NCI-H226 (cell line): ENCODE results near the gene ARHGEF19.
A peak's percentile ranks its signal among the peaks of the same experiment; 100 is the strongest.
"Not testable (repeated sequence)": the region's sequence is repeated elsewhere in the genome, so short reads cannot be mapped to it uniquely, and the experiment has no call there.

Experiments used
- DNase-seq: peaks from one replicate; pipeline ENCODE4 v3.0.0-alpha.2; 2015

ARHGEF19 gene

DNA sequence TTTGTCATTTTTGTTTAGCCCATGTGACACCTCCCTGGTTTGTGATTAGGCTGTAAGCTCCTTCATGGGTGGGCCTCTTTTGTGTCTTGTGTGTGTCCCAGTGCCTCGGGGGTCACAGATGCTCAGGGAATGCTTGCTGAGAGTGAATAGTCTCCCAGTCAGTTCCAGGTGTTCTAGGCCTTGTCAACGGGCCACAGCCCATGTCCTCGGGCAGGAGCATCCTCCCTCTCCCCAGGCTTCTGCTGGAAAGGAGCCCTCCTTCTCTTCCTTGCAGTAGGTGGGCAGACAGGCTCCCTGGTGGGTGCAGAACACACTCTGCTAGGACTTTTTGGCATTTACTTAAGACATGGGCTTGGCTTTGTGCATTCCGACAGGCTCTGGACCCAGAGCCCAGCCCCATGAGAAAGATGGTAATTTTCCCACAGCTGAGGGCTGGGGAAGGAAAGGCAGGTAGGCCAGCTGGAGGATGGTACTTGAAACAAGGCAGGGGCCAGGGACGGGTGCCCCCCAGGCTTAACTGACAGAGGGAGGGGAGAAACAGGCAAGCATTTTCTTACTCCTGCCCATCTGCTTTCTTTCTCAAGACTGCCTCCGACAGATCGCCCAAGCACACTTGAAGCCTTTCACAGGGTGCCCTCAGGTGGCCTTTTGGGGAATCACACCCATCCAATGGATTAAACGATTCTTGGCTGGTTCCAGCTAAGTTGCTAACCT lies 31.6 kb upstream of the ARHGEF19 start:
- DNase-seq: peak; percentile 53

DNA sequence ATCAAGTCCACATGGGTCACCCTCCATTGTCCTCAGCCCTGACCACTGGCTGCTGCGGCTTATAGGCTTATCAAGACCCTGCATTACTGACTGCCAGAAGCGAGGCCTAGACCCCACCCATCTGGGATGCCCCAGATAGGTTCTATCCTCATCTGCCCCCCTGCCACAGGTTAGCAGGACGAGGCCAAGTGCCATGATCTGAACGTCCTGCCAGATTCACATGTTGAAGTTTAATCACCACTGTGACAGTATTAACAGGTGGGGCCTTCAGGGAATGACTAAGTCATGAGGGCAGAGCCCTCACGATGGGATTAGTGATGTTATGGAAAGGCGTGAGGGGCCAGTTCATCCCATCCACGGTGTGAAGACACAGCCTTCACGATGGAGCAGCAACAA lies 30.8 kb upstream of the ARHGEF19 start:
- DNase-seq: no peak

DNA sequence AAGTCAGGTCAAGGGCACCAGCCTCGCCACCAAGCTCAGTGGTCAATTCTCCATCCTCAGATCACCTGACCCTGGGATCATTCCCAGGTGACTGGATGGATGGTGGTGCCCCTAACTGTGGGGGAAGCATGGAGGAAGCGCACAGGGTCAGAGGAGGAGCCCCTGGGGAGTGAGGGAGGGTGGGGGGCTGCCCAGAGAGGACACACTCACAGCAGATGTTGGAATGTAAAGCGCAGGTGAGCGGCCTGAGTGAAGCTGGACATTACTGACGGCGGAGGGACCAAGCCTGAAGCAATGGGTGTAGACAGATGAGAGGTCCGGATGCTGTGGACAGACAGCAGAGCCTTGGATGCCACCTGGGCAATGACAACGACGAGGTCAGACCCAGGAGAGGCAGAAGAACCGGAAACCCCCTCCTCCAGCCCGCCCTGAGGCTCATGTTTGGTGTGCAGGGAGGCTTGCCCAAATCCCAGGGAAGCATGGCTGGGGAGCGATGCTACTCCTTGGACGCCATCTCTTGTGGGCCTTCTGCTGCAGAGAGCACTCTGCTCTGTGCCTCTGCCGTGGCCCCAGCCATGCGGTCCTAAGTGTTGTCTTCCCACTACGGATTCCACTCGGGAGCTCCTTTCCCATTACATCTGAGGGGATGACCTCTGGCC lies 30.2 kb upstream of the ARHGEF19 start:
- DNase-seq: no peak

DNA sequence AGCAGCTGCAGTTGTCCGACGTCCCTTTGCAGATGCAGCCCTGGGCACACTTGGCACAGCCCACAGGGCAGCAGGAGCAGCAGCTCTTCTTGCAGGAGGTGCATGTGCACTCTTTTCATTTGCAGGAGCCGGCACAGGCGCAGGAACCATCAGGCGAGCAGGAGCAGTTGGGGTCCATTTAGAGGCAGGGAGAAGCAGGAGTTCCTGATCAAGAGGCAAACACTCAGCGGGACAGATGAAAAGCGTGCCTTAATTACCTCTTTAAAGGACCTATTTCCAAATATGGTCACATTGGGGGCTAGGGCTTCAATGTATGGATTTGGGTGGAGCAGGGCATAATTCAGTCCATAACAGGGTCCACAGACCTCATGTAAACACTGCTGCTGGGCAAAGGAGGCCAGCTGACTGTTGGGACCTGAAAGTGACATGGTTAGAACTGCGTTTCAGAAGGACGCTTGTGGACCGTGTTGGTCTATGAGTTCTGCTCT lies 28.8 kb upstream of the ARHGEF19 start:
- no peak for DNase-seq

DNA sequence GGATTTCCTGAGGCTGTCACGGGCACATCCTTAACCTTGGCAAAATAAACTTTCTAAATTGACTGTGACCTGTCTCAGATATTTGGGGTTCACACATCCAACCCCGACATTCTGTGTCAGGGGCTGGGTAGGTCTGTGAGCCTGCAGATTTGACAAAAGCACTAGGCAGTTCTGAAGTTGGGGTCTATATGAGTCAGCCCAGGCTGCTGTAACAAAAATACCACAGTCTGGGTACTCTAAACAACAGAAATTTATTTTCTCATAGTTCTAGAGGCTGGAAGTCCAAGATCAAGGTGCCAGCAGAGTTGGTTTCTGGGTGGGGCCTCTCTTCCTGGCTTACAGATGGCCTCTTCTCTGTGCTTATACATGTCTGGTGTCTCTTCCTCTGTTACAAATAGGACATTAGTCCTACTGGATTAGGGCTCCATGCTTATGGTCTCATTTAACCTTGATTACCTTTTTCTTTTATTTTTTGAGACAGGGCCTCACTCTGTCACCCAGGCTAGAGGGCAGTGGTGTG lies 27.6 kb upstream of the ARHGEF19 start:
- no peak for DNase-seq

DNA sequence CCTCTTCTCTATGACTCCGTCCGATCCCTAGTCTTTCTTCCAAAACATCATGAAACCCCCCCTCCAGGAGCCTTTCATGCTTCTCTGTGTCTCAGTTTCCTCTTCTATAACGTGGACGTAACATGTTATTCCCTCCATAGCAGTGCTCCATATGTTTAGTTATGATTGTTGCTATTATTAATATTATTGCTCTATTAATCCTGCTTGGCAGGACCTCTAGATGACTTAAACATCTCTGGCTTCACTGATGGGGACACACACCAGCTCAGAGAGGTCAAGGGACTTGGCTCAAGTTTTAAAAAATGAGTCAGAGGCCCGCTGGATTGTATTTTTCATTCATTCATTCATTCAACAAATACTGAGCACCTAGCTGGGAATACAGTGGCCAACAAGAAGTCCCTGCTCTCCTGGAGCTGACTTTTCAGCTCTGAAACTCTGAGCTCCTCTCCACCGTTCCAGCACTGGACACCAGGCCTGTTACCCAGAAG lies 24.9 kb upstream of the ARHGEF19 start:
- no peak for DNase-seq

DNA sequence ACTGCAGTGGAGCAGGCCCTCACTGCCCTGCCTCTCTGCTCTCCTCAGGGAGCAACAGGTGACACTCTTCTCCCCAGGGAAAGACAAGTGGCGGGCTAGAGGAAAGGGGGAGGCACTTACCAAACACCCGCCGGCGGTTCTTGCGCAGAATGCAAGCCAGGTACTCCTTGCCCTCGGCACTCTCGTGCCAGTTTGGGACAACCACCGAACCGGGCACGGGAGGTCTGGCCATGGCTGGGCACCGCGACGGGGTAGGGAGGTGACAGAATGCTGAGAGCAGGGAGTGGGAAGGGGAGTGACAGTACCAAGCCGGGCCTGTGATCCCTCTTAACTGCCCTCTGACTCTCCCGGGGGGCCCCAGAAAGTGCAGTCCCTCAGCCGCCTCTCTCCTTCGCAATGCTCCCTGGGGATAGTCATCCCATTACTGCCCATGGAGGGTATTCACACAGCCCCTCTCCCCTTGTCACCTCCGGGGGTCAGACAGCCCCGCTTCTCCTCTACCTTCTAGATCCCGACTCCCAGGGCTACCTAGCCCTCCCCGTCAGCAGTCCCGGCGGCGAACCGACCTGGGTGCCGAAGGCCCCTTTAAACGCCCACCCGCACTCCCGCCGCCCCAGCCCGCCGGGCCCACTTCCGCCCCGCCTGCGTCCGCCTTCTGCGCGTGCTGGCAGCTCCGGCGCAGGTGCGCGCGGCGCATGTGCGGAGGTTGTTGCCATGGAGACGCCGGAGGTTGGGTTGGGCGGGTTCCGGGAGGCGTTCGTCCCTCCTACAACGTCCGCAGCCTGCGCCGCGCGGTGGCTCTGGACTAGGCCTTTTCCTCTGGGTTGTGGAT lies 24.3 kb upstream of the ARHGEF19 start, which contains the start of gene CPLANE2:
TSS of gene CPLANE2 (minus strand) at position 673 of the 832 bp plus-strand sequence. CDS start at position 232, 441 bp downstream.
- DNase-seq: peak; percentile 88

DNA sequence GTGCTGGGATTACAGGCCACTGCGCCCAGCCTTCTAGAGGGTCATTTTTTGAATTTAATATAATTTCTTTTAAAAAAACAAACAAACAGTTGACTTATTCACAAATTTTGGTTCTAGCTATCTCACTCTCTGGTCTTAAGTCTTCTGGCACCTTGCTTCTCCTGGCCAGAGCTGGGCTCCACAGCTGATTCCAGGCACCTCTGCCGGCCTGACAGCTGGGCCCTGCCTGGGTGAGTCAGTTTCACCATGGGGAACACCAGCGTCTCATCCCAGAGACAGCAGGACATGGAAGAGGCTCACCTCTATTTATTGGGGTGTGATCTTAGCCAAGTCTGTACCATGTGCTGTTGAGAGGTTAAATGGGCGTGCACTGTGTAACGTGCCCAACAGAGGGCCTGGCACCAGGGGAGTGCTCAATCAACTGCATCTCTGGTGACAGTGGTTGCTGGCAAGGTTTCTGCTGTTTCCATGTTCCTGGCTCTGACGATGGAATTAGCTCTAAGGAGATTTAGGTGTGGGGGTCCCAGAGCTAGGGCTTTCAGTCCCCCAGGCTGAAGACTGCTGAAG lies 23.6 kb upstream of the ARHGEF19 start:
- DNase-seq: peak; percentile 12

DNA sequence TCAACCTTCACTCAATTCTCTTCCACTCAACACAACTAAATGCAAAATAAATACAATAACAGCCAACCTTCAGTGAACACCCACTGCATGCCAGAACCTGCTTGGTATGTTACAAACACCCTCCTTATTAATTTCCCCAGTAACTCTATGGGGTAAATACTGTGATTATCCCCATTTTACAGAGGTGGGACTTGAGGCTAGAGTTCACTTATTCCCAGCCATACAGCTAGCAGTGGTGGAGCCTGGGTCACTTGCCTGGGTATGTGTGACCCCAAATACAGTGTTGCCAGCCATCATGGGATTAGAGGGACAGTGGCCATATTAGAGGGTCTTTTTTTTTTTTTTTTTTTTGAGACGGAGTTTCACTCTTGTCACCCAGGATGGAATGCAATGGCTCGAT lies 22.9 kb upstream of the ARHGEF19 start:
- DNase-seq: no peak

DNA sequence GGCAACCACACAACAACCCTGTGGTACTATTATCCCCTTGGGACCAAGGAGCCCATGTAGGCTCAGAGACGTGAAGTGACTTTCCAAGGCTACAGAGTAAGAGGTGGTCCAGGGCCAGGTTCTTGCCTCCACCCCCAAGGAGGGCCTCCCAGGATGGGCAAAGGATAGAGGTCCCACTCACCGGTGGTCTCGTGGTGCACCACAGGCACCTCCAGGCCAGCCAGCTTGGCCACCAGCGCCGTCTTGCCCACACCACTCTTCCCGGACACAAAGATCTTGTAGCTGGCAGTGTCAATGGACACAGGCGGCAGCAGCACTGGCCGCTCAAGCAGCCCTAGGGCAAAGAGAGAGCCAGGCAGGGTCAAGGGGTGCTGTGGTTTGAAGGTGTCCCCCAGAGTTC lies 21.0 kb upstream of the ARHGEF19 start:
- no peak for DNase-seq

DNA sequence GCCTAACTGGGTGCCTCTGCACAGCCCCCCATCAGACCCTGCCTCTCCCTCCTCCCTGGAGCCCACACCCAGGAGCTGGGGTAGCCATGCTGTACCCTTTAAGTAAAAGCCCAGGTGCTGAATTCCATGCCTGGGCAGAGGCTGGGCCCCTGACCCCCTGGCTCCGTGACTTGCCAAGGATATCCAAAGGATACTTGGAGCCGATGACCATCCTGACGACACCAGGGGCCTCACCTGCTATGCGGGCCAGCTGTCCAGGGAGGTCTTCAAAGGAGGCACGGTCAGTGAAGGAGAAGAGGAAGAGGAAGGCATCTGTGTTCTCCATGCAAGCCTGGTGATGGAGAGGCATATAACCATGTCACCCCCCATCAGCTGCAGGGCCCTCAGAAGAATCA lies 19.9 kb upstream of the ARHGEF19 start:
- DNase-seq: no peak

DNA sequence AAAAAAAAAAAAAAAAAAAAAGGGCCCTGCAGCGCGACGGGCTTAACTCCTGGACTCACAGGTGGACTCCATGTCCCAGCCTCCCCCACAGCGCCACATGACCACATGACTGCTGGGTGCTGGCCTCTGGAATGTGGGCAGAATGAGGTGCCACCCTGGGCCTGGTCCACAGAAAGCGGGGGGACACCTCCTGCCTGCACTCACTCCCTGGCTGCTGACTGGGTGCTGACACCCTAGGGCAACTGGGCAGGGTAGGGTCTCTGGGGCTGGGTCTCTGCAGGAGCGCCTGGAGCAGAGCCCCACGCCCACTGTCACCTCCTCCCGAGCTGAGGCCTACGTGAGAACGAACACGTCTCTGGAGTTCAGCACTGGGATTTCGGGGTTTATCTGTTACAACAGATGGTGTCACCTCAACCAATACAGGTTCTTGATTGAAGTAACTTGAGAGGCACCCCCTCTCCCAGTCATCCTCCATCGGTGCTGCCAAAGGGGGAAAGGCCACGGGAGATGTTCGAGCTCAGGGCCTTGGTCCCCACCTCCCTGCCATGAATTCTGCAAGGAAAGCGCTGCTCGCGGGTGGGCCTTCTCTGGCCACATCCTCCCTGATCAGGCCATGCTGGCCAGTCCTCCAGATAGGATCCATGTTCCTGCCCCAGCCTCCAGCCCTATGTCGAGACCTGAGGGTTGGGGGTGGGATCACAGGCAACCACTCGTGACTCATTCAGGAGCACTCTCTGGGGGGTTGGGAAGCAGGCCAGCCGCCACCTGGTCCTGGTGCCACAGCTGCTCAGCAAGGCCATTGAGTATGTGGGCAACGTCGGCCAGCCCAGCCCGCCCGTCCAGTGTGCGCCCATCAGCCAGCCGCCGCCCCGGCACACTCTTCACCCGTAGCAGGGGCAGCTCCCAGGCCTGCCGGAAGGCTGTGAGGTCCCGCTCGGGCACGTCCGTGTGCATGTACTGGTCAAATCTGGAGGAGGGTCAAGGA lies 19.2 kb upstream of the ARHGEF19 start:
- DNase-seq: no peak

DNA sequence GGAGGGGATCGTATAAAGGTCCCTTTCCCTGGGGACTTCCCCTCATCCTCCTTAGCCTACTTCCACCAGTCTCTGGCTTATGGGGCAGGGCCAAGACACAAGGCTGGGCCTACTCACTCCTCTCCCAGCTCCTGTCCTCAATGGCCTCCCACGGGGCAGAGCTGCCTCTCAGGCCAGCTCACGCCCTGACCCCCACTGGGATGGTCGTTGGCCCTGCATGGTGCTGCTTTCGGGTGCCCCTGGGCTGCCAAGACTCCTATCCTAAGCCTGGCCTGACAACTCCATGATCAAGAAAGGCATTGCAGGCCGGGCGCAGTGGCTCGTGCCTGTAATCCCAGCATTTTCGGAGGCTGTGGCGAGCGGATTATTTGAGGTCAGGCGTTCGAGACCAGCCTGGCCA lies 18.3 kb upstream of the ARHGEF19 start:
- no peak for DNase-seq

DNA sequence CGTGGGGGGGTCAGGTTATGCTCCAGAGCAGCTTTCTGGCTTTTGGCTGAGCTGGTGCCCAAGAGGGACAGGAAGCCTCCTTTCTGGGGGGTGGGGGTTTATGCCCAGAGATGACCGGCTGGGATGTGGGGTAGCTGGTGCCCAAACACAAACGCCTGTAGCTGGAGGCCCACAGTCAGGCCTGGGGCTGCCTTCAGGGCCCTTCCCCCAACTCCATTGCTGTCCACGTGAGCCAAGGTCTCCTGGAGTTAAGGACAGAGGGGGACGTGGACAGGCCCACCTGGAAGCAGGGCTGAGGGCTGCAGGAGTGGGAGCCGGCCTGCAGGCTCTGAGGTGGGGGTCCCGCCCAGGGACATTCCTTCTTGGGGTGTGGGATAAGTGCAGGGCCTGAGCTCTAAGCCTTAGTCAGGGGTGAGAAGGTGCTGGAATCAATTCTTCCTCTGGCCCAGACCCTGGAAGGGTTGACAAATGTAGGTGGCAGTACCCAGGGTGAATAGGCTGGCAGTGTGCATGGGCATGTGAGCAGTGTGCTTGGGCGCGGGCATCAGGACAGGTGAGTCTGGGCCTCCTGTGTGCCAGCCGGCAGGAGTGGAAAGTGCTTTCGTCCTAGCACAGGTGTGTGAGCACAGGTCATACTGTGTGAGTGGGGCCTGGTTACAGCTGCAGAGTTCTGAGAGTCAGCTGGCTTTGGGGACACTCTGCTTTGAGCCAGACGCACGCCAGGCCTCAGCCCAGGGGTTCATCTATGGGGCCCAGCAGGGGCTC lies 17.7 kb upstream of the ARHGEF19 start:
- no peak for DNase-seq

DNA sequence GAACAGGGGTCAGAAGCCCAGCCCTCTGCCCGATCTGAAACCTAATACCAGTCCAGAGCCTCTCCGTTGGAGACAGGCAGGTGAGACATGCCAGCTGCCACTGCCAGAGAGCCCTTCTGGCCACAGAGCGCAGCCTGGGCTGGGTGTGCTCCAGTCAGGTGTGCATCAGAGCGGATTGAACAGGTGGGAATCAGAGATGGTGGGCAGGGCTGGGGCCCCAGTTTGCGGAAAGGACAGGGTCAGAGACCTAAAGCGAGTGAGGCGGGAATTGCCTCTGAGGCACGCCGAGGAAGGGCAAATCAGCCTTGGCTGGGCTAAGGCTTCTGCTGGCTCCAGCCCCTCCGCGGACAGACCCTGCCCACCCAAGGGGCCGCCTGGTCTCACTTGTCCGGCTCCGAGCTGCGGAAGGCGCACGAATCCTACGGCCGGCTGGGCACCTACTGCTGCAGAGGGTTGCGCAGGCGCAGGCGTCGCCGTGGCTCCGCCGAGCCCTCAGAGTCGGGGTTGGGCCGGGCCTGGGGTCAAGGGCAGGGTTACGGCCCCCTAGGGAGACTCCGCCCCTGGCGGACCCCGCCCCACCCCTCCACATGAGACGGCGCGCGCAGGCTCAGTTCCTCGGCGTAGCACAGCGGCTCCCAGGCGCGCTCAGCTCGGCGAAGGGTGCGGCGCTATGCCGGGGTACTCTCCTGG lies 14.2 kb upstream of the ARHGEF19 start:
- DNase-seq: no peak

DNA sequence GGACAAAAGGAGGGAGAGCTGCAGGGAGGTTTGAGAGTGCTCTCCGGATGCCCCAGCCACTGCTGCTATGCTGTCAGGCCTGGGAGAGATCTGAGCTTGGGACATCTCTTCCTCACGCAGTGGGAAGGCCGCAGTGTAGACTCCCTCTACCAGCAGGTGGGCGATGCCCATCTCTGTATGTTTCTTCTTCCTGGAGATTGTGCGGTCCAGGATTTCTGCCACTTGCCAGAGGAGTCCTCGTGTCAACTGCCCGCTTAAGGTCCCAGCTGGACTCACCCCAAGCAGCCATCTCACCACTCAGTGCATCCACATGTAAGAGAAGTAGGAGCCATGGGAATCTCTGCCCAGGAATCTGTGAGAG lies 13.7 kb upstream of the ARHGEF19 start:
- no peak for DNase-seq

DNA sequence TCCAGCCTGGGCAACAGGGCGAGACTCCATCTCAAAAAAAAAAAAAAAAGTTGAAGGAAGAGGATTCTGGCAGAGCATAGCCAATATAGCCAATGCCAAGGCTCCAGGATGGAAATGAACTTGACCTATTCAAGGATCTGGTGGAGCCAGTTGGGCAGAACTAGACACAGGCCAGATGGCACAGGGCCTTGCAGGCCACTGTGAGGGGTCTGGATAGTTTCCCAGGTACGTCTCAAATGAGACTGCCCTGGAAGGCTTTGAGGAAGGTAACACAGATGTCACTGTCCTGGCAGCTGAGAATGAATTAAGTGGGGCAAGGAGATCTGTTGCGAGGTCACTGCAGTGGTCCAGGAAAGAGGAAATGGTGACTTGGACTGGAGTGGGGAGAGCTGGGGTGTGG lies 12.0 kb upstream of the ARHGEF19 start:
- DNase-seq: no peak

DNA sequence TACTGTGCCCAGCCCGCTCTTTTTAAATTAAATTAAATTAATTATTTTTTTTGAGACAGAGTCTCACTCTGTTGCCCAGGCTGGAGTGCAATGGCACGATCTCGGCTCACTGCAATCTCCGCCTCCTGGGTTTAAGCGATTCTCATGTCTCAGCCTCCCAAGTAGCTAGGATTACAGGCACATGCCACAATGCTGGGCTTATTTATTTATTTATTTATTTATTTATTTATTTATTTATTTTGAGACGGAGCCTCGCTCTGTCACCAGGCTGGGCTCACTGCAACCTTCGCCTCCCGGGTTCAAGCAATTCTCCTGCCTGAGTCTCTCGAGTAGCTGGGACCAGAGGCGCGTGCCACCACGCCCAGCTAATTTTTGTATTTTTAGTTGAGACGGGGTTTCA lies 10.3 kb upstream of the ARHGEF19 start:
- not testable (repeated sequence) for DNase-seq

DNA sequence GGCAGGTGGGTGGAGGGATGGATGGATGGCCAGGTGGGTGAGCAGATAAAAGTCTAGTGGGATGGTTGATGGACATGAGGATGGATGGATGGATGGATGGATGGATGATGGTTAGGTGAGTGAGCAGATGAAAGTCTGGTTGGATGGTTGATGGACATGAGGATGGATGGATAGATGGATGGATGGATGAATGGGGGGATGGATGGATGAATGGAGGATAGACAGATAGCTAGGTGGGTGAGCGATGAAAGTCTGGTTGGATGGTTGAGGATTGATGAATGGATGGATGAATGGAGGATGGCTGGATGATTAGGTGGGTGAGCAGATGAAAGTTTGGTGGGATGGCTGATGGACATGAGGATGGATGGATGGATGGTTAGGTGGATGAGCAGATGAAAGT lies 9.0 kb upstream of the ARHGEF19 start:
- no peak for DNase-seq

DNA sequence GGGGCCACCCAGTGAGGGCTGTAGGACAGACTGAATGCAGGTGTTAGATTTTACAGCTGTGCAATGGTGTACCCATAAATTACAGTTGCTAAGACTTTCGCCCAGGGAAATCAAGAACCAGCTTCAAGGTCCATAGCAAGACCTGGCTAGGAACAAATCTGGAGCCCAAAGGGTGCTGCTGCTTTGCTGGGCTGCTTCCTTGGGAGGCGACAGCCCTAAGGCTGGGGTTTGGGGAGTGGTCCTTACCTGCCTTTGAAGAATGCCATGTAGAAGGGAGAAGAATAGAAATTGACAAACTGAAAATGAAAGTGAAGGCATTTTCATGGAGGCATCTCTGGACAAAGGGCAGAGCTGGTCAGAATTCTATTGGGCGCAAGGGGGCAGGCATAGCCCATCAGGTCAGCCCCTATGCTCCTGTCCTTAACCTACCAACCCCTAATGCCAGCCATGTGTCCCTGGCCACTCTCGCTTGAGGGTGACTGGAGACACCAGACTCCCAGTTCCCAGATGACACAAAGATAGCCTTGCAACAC lies 7.6 kb upstream of the ARHGEF19 start:
- no peak for DNase-seq
